GM12878 (cell line): ENCODE measurements around the gene MBOAT1. TPM values are rescaled to one million over a fixed set of nuclear protein-coding genes. Genes with fewer than 3 reads are reported as not detected.

Source experiments
- ATAC-seq: fragments of 200-7000 bp; cut with Tn5 transposase; 3 replicates; pipeline ENCODE4 v1.9.1; 2020; ENCODE audit warnings: mild to moderate bottlenecking, moderate library complexity
- BruUV-seq: library from RNA; stranded (reverse); fragments of 400-500 nt; replicated peaks from 2 replicates; lab custom pipeline; 2021; lab: Mats Ljungman, UMichigan
- CTCF ChIA-PET: fragments of 300-600 bp; sonication (Branson Sonifier 250); formaldehyde crosslinking; extraction: SDS; loops from one replicate; lab custom pipeline; 2021; ENCODE audit warnings: inconsistent platforms; lab: Yijun Ruan, JAX
- POLR2A ChIA-PET: fragments of 350-600 bp; formaldehyde crosslinking; extraction: SDS; loops from one replicate; lab custom pipeline; 2021; ENCODE audit warnings: inconsistent platforms; lab: Charles Lee
- RAD21 ChIA-PET: fragments of 300-600 bp; sonication (Branson Sonifier 250); formaldehyde crosslinking; loops from one replicate; lab custom pipeline; 2023; ENCODE audit warnings: antibody characterized with exemption; ENCODE audit not compliant: unreplicated experiment; lab: Charles Lee
- SMC1A ChIA-PET: fragments of 300-600 bp; sonication (Branson Sonifier 250); formaldehyde crosslinking; loops from one replicate; lab custom pipeline; 2023; ENCODE audit not compliant: unreplicated experiment, uncharacterized antibody; lab: Charles Lee
- DNase-seq: peaks from one replicate; pipeline ENCODE4 v3.0.0-alpha.2; 2011; ENCODE audit warnings: low read depth, low spot score
- FAIRE-seq: peaks from 3 replicates; lab custom pipeline; 2011; peaks lifted over from hg19 to GRCh38; lab: Jason Lieb, UNC
- H2AFZ ChIP-seq: 2 replicates; pipeline ENCODE4 v1.6.0; 2011; ENCODE audit warnings: low read depth, low read length, control low read depth; ENCODE audit not compliant: control insufficient read depth
- H3K27ac ChIP-seq: 2 replicates; pipeline ENCODE4 v1.5.1; 2011; ENCODE audit warnings: control low read depth; ENCODE audit not compliant: control insufficient read depth, insufficient read depth
- H3K27me3 ChIP-seq, 2 experiments: replicated peaks in 1 of 2; 2 replicates each; pipeline versions ENCODE4 v1.6.0 to v1.6.1; 2011; ENCODE audit warnings: low read length in 1 of 2; ENCODE audit not compliant: control insufficient read depth in 2 of 2, insufficient read depth in 2 of 2
- H3K36me3 ChIP-seq, 2 experiments: 2 replicates each; pipeline ENCODE4 v1.5.1; 2011; ENCODE audit warnings: low read length in 1 of 2; ENCODE audit not compliant: control insufficient read depth in 2 of 2, insufficient read depth in 2 of 2
- H3K4me1 ChIP-seq: 2 replicates; pipeline ENCODE4 v1.6.1; 2011; ENCODE audit warnings: mild to moderate bottlenecking, low read length, moderate library complexity, mixed read lengths; ENCODE audit not compliant: control insufficient read depth, insufficient read depth
- H3K4me2 ChIP-seq: 2 replicates; pipeline ENCODE4 v1.6.0; 2011; ENCODE audit warnings: control low read depth; ENCODE audit not compliant: control insufficient read depth, insufficient read depth
- H3K4me3 ChIP-seq: fragments of 200-600 bp; sonication (generic); 2 replicates; pipeline ENCODE4 v1.5.1; 2016
- H3K79me2 ChIP-seq: 2 replicates; pipeline ENCODE4 v1.6.0; 2011; ENCODE audit warnings: low read length; ENCODE audit not compliant: control insufficient read depth, insufficient read depth
- H3K9ac ChIP-seq: 2 replicates; pipeline ENCODE4 v1.8.0; 2011; ENCODE audit warnings: low read length, control low read depth, mixed read lengths; ENCODE audit not compliant: control insufficient read depth, insufficient read depth
- H3K9me3 ChIP-seq: replicated peaks from 3 replicates; pipeline ENCODE4 v1.5.1; 2011; ENCODE audit warnings: mild to moderate bottlenecking, low read length; ENCODE audit not compliant: control insufficient read depth, insufficient read depth
- H4K20me1 ChIP-seq: 2 replicates; pipeline ENCODE4 v1.6.0; 2011; ENCODE audit not compliant: control insufficient read depth, insufficient read depth
- BACH1 ChIP-seq: fragments of 450-650 bp; IDR thresholded peaks from 2 replicates; pipeline ENCODE4 v1.6.1; 2017; ENCODE audit warnings: mild to moderate bottlenecking, borderline replicate concordance
- EGR1 ChIP-seq, 2 experiments: IDR thresholded peaks; 1 replicate in 1 of 2; 2 replicates in 1 of 2; pipeline ENCODE4 v1.6.1; 2011 to 2012; ENCODE audit warnings: low read depth in 2 of 2, low read length in 2 of 2, borderline replicate concordance in 1 of 2, mild to moderate bottlenecking in 1 of 2, moderate library complexity in 1 of 2
- FOS ChIP-seq: IDR thresholded peaks from 3 replicates; pipeline ENCODE4 v1.6.1; 2011; ENCODE audit warnings: borderline replicate concordance; ENCODE audit not compliant: insufficient read length; ENCODE audit errors: extremely low read depth
- HDGF ChIP-seq: fragments of 450-650 bp; IDR thresholded peaks from 2 replicates; pipeline ENCODE4 v1.6.1; 2016; ENCODE audit warnings: antibody characterized with exemption
- POLR2AphosphoS5 ChIP-seq: IDR thresholded peaks from 2 replicates; pipeline ENCODE4 v1.6.1; 2011; ENCODE audit warnings: mild to moderate bottlenecking, low read length, inconsistent platforms
- PRDM15 ChIP-seq: fragments of 450-650 bp; formaldehyde crosslinking; IDR thresholded peaks from 2 replicates; pipeline ENCODE4 v1.4.0; 2020; ENCODE audit warnings: mild to moderate bottlenecking, moderate library complexity
- ZBTB11 ChIP-seq: fragments of 450-650 bp; formaldehyde crosslinking; IDR thresholded peaks from 2 replicates; pipeline ENCODE4 v1.5.0; 2022; ENCODE audit warnings: mild to moderate bottlenecking, missing genetic modification characterization
- ZNF592 ChIP-seq: fragments of 450-650 bp; IDR thresholded peaks from 2 replicates; pipeline ENCODE4 v1.6.1; 2017; ENCODE audit warnings: mild to moderate bottlenecking, moderate library complexity
- WGBS: methylation state at CpG from one replicate; pipeline ENCODE4 v1.1.6; 2016; ENCODE audit warnings: low lambda C conversion rate; ENCODE audit not compliant: insufficient replicate concordance, insufficient coverage; ENCODE audit errors: missing lambda C conversion rate; 5-methylcytosine and 5-hydroxymethylcytosine counted together
- in situ Hi-C: fragments of 300-500 bp; cut with MboI; formaldehyde crosslinking; loops from 9 replicates; pipeline ENCODE4 v1.14.3; 2018; ENCODE audit warnings: mixed read lengths
- intact Hi-C: fragments of 100-400 bp; cut with micrococcal nuclease; formaldehyde crosslinking; loops from one replicate; pipeline ENCODE4 v1.14.2; 2022; ENCODE audit not compliant: unreplicated experiment
- polyA plus RNA-seq, 11 experiments: library from polyadenylated mRNA; depleted of rRNA in 4 of 11; unstranded in 6 of 11; stranded (reverse) in 5 of 11; fragments of >200 nt; fragmentation: Nextera tagmentation in 4 of 11; fragmentation: Illumina TruSeq in 1 of 11; extraction: Ambion mirVana in 4 of 11; extraction: Trizol in 1 of 11; gene quantifications; 1 replicate in 1 of 11; 2 replicates in 10 of 11; pipeline versions ENCODE4 v1.2.1 to v1.2.3, GENCODE V29; 2011 to 2016; ENCODE audit warnings: inconsistent platforms in 2 of 11, missing spikeins in 2 of 11, low read depth in 1 of 11
- total RNA-seq, 4 experiments: library from RNA; depleted of rRNA in 3 of 4; stranded (reverse); fragments of >200 nt in 3 of 4; fragmentation: Illumina TruSeq in 1 of 4; extraction: Trizol in 1 of 4; gene quantifications; 2 replicates each; pipeline versions ENCODE4 v1.2.1 to v1.2.3, GENCODE V29; 2013 to 2021

MBOAT1 gene
- total and polyA plus RNA-seq, 10 of the 15 experiments (the other 5 are each of a cell fraction or from before 2014, with no cell fraction given) = 0.39 to 21.0 (median 11.6) TPM

DNA sequence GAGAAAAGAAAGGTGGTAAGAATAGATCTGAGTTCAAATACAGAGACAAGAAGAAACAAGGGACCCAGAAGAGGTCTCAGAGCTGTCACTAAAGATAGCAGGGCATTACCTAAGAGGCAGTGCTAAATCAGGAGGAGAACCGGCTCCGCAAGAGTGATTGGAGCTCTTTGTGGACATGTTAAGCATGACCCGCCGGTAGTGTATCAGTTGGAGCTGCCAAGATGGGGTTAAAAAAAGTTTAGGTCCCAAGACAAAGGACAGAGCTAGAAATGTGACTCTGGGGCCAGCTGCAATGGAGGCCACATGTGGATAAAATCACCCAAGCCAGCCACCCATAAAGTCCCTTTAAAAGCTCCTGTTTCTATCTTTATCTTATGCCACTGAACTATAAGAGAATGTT lies 93.4 kb downstream of the MBOAT1 start:
- intact Hi-C loops (no loop called here), in situ Hi-C loops (no loop called here)
- ChIA-PET SMC1A (interaction anchor here (0.8 to 2.0 kb wide), 5 partner anchors 8 to 94 kb away, joined by 3 to 7 read pairs (median 4); no protein-coding TSS in a partner anchor), POLR2A (interaction anchor here (1.6 kb wide), 1 partner anchor 49 kb away, joined by 3 read pairs; no protein-coding TSS in a partner anchor), CTCF (interaction anchor here (0.6 to 3.4 kb wide), 5 partner anchors 8 to 1861 kb away, joined by 3 to 21 read pairs (median 3); no protein-coding TSS in a partner anchor), RAD21 (no interaction called here)
- H3K4me1 ChIP-seq = no peaks in the 10 kb centered on the region; the same call in 1 of the 2 replicates
- H3K36me3 ChIP-seq = peaks cover 2 to 3% of the 10 kb centered on the region in 2 experiments
- DNase-seq (no peak), ATAC-seq (no peak), FAIRE-seq (no peak)
- H3K27ac ChIP-seq = no peak overlapping the region
- no peaks in the 10 kb centered on the region for H4K20me1 ChIP-seq
- 94% methylated on average over 4 of the region's 4 CpGs for WGBS
- H3K4me2 ChIP-seq = no peak overlapping the region
- no peaks in the 10 kb centered on the region for H3K9me3 ChIP-seq
- H3K9ac ChIP-seq = no peak overlapping the region
- BruUV-seq = no TSS peak
- H2AFZ ChIP-seq = no peak overlapping the region
- no peaks in the 10 kb centered on the region for H3K27me3 ChIP-seq
- H3K79me2 ChIP-seq = no peaks in the 10 kb centered on the region
- H3K4me3 ChIP-seq = no peak overlapping the region
- TF ChIP-seq PRDM15 = no peak
- no peak for TF ChIP-seq HDGF
- no peak for TF ChIP-seq BACH1
- TF ChIP-seq FOS = no peak
- no peak for TF ChIP-seq POLR2AphosphoS5
- TF ChIP-seq EGR1 (IDR thresholded peaks at IDR 0.05; ENCODE audit: borderline replicate concordance in 1 of 2, low read depth in 2 of 2, low read length in 2 of 2) = no peak
- TF ChIP-seq ZNF592 = no peak
- no peak for TF ChIP-seq ZBTB11 (CRISPR knock-in tag)
